Stimulated activated CD8-positive, alpha-beta memory T cell treated with anti-CD3 and anti-CD28 coated beads, Interleukin-7, amount 100 ng/mL, for 48 hours (primary cell): Measurements from ENCODE around the gene ACY1.

Experiments used
- DNase-seq, 2 donors: peaks; one replicate each; pipeline ENCODE4 v3.0.0-alpha.2; 2020; ENCODE audit warnings: low read depth in 1 of 2; ENCODE audit errors: extremely low read depth in 1 of 2

ACY1 gene

DNA sequence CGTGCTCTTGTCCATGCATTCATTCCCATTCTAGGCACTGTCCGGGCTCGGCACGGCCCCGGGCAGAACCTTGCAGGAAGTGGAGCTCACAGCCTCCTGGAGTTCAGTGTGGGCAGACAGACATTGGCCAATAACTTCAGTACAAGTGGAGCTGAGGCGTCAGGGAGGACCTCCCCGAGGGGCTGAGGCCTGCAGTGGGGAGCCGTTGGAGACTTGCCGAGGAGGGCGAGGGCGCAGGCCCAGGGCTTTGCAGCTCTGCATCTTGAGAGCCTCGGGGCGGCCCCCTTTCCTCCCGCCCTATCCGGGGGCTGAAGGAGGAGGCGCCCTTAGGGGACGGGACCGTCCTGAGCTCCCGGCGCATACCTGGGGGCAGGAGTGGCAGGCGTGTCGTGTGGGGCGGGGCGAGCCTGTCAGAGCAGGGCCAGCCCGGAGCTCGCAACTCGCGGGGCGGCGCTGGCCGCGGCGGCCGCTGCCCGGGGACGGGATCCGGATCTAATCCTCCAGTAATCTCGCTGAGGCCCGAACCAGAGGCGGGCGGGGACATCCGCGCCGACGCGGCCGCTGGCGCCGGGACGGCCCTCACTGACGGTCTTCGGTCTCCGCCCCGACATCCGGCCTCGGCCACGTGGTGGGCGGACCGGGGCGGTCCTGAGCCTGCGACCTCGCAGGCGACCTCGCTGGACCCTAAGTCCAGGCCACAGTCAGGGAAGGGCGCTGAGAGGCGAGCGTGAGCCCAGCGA lies at the start of gene ACY1:
Gene ACY1 (plus strand): TSS at position 698 of the 740 bp plus-strand sequence. CDS start 530 bp downstream, outside the sequence.
- peak; percentile 69 to 82 for DNase-seq

DNA sequence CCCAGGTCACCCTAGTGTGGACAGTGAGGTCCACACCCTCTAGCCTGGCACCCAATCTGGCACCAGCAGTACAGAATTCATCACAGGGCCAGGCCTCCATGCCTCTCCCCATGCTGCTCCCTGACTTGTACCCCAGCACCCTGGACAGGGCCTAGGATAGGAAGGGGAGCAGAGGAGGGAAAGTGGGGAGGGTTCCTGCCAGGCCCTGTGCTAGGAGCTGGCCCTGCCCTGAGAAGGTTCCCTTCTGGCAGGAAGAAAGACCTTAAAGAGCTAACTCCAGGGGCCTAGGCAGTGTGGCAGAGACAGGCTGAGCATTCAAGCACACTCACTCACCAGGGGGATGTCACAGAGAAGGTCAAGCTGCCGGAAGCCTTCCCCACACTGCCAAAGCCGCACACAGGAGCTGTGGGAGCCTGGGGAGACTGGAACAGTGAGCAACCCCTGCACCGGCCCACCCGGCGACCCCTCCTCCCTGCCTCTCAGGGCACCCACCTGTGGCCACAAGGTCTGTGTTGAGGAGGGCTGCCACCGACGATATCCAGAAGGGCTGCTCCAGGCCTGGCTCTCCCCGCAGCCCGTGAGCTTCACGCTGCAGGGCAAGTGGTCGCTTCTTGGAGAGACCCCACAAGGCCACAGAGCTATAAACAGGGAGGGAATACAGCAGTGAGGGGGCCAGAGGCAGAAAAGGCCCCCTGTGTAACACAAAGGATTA lies 49.0 kb upstream of the ACY1 start:
- DNase-seq, result no peak

DNA sequence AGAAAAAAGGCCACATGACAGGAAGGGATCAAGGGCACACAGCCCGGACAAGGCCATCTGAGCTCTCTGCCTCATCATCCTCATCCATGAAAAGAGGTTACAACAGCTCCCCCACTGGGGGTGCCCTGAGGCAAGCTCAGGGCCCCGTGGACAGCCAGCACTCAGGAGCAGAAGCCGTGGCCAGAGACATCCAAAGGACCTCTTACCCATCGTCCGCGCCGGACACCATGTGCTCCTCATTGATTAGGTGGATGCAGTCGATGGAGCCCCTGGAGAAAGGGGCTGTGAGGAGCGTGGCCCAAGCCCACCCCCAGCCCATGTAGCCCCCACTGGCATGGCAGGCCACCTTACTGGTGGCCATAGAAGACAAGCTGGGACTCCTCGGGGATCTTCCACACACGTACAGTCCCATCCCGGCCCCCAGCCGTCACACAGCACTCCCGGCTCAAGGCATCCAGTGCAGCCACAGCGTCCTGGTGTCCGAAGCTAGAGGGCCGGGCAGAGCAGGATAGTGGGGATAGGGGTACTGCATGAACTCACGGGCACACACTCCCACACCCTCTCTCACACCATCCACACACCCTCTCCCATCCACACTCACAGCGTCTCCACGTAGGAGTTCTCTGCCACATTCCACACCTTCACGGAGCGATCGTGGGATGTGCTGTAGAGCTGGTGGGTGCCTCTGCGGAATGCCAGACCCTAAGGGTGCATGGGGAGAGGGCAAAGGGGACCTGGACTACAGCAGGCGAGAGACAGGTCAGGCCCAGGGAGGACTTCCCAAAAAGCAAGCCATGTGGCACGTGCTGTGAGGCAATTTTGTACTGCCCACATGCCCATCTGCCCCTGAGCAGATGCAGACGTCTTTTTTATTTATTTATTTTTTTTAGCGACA lies 48.1 kb upstream of the ACY1 start:
- no peak for DNase-seq

DNA sequence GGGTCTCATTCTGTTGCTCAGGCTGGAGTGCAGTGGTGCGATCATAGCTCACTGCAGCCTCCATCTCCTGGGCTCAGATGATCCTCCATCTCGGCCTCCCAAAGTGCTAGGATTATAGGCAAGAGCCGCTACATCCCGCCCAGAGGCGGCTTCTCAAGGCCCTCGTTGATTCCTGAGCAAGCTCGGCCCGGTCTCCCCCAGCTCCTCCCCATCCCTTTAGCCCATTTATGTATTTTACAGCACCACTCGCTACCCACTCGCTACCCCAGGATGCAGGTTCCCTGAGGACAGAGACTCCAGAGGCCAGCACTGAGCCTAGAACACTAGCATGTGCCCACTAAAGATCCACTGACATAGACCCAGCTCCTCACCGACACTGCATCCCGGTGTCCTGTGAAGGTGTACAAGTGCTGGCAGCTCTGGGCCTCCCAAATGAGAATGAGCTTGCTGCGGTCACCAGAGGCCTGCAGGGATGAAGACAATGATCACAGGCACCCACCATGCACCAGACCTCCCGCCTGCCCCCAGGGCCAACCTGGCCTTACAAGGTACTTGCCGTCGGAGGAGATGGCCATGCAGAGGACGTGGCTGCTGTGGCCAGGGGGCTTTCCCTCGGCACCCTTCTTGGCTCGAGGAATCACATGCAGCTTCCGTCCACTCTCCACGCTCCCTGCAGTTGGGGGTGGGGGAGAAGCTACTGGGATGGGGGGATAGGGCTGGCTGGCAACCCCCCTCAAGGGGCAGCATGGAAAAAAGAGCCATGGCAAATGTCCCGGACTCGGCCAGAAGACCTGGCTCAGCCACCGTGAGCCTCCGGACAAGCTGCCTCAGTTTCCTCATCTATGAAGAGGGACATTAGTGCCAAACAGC lies 47.2 kb upstream of the ACY1 start:
- no peak for DNase-seq

DNA sequence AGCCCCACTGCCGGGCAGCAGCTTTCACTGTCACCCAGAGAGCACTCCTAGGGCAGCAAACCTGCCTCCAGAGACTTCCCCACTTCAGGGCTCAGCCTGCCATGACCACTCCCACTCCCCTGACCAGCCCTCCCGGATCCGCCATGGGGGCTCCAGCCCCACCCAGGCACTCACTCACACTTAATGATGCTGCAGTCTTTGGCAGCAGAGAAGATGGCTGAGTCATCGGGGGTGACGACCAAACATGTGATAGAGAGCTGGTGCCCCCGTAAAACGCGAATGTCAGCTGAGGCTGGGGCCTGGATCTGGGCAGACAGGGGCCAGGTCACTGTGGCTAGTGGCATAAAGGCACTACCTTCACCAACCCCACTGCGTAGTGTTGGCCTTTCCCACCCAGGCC lies 46.3 kb upstream of the ACY1 start:
- no peak for DNase-seq

DNA sequence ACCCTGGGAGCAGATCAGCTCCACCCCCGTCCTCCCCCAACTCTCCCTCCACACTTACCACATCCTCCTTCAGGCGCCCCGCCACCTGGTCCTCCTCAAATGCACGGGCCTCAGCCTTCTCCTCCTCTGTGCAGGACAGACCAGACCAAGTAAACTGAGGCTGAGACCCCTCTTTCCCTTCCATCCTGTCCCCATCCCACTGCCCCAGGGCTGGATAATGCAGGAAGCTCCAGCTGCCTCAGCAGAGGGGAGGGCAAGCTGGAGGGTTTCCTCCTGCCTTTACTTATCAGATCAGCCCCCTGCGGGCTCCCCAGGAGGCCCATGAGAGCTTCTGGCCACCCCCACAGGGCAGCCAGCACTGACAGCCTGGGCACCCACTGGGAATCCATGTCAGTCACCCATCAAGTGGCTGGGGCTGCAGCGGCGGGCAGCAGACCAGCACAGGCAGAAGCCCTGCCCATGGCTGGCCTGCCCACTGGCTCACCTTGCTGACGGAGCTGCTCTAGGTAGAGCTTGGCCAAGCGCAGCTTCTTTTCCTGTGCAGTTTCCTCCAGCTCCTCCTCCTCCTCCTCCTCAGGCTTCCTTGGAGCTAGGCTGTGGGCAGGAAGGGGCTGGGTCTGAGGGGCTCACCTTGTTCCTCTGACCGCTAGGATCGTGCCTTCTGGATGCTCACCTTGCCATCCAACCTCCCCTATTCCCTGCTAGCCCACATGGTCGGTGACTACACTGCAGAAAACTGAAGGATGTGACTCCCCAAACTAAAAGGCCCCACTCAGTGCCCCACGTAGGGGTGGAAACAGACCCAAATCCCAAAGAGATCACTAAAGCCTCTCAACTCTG lies 45.5 kb upstream of the ACY1 start:
- no peak for DNase-seq

DNA sequence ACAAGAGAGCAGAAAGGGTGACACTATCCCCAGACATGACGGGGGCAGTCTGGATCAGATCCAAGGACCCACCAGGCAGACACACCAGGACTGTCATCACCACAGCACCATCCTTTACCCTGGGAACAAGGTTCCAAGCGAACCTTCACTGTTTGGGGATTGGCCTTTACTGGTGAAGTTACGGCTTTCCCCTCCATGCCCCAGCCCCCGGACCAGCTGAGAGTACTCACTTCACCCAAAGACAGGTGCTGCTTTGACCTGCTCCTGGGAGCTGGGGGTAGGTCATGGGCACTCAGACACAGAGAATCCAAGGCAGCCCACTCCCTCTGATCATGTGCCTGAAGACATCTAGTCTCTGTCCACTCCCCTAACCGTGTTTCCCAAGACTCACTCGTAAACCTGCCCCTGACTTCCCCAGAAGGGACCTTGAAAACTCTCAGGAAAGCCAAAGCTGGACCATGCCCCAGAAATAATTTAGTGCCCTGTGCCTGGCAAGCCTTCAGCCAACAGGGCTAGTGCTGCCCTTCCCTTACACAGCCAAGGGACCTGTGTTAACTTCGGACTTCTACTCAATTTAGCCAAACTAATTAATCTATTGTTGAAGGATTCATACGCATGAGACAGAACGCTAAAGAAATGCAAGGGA lies 44.4 kb upstream of the ACY1 start:
- DNase-seq, result no peak

DNA sequence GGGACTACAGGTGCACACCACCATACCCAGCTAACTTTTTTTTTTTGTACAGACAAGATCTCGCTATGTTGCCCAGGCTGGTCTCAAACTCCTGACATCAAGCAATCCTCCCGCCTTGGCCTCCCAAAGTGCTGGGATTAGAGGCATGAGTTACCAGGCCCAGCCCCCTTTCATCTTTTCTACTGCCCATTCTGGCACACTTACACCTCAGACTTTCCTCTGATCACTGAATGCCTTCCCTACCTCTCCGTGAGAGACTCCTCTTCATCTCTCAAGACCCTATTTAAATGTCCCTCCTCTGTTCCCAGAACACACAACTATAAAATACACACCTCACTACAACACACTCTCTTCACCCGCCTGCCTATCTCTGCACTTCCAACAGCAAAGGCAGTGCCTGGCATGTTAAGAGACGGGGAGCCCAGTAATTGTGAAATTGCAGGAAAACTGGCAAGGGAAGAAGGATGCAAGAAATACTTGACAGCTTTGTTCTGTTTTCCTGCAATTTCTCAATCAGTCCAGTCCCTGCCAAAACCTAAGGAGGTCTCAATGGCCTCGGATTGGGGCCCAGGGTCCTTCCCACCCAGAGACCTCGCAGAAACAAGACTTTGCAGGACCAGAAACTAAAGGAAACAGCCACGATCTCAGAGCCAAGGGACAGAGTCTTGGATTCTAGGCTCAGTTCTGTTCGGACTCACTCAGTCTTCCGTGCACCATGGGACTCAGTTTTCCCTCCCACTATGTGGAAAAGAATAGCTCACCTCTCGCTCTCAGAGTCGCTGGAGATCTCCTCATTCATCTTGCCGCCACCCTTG lies 42.5 kb upstream of the ACY1 start:
- no peak for DNase-seq

DNA sequence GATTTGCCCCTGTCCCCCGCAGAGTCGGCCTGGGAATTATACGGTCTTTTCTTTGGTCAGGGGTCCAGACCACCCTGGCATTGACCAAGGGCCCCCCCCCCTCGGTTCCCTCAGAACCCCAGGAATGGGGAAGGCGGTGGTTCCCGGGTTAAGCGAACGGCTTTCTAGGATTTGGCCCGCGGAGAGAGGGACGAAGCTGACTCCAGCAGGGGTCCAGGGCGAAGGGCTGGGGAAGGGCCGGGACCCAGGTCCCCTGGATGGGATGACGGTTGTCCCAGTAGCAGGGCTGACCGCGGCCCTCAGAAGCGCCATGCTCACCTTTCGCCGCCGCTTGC lies 41.9 kb upstream of the ACY1 start:
- DNase-seq, result no peak

DNA sequence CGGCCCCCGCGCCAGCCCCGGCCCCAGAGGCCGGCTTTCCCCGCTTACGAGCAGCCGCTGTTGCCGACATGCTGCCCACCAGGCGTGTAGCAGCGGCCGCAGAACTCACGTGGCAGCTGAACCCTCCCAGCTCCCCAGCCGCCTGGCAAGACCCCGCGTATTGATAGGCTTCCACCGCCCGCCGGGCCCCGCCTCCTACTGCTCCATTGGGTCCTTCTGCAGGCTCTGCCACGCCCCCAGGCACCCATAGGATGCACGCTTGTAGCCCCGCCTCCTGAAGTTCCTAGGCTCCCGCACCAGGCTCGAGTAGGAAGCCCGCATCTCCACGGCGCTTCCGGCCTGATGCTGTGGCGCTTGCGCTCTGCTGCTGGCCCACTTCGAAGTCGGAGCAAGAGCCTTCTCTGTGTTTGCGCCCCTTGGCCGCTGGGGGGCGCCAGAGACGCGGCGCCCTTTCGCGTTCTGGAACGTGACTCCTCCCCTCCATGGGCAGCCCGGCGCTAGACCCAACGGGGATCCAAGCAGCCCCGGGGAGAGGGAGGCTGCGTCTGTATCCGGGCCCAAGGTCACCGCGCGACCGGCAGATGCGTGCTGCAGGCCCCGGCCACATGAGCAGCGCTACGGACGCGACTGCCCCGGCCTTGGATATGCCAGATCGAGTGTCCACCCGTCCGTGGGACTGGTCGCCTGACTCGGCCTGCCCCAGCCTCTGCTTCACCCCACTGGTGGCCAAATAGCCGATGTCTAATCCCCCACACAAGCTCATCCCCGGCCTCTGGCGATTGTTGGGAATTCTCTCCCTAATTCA lies 41.3 kb upstream of the ACY1 start, which contains the start of the genes PARP3 and RRP9:
Gene PARP3 (plus strand): TSS at position 566 of the 805 bp plus-strand sequence. CDS start 993 bp downstream, outside the sequence.
Gene RRP9 (minus strand): TSS at position 107 of the 805 bp plus-strand sequence. CDS start 37 bp downstream, at position 70.
- DNase-seq, result peak; percentile 99 to 100

DNA sequence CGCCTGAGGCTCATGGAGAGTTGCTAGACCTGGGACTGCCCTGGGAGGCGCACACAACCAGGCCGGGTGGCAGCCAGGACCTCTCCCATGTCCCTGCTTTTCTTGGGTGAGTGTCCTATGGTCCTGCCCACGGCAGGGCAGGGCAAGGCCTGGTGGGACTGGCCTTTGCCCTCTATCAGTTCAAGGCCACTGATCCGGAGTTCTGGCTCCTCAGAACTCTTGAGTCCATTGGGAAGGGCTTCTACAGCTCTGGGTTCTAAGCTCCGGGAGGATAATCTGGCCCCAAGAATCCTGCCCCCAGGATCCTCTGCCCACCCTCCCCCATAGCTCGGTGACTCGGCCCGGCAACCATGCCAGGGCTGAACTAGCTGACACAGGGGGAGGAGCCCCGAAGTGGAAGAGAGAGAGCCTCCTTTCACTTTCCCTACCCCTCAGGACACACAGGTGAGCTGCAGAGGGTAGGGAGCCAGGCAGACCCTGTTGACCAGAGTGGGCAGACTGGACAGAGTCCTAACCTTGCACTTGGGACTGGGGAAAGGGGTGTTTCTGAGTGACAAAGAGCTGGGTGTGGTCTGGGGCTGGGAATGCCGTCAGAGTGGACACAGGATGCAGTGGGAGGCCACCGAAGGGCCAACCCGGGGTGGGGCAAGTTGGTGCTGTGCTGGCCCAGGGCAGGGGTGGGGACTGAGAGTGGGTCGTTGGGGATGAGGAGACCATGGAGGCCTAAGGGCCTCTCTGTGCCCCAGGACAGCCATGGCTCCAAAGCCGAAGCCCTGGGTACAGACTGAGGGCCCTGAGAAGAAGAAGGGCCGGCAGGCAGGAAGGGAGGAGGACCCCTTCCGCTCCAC lies 40.5 kb upstream of the ACY1 start:
- DNase-seq, result peak in 1 of 2 donors; percentile 40

DNA sequence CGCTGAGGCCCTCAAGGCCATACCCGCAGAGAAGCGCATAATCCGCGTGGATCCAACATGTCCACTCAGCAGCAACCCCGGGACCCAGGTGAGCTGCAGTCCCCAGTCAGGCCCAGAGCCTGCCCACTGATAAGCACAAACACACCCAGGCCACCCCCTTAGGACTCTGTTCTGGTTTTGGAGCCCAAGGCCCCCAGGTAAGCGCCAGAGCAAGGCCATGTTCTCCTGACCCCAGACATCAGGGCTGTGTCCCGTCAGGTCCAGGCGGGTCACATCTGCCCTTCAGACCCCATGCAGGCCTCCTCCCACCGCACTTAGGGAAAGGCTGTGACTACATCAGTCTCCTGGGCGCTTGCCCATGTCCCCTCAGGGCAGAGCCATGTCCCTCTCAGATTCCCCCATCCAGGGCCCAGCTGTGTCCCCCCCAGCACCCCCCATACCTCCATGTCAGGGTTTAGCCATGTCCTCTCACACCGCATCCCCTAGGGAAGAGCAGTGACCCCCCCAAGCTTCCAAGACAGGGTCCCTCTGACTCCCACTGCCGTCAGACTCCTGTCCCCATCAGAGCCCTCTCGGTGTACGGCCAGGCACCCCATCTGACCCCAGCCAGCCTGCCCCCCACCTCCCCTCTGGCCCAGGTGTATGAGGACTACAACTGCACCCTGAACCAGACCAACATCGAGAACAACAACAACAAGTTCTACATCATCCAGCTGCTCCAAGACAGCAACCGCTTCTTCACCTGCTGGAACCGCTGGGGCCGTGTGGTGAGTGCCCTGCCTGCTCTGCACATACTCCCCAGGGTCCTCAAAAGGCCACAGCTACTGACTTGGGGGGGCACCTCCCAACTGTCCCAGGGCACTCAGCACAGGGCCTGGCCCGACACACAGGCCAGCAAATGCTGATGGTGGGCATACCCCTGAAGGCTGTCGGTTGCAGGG lies 39.6 kb upstream of the ACY1 start:
- DNase-seq, result no peak

DNA sequence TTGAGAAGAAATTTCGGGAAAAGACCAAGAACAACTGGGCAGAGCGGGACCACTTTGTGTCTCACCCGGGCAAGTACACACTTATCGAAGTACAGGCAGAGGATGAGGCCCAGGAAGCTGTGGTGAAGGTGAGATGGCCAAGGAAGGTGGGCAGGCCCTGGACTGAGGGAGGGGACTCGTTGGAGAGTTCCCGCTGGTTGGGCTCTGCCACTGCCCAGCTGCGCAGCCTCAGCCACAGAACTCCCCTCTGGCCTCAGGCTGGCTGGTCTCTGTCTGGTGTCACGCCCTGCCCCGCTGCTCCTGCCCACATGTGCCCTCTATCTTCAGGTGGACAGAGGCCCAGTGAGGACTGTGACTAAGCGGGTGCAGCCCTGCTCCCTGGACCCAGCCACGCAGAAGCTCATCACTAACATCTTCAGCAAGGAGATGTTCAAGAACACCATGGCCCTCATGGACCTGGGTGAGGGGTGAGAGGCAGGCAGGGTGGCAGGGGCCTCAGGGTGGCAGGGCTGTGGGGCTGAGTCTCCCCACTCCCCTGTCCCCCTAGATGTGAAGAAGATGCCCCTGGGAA lies 38.8 kb upstream of the ACY1 start:
- DNase-seq, result no peak

DNA sequence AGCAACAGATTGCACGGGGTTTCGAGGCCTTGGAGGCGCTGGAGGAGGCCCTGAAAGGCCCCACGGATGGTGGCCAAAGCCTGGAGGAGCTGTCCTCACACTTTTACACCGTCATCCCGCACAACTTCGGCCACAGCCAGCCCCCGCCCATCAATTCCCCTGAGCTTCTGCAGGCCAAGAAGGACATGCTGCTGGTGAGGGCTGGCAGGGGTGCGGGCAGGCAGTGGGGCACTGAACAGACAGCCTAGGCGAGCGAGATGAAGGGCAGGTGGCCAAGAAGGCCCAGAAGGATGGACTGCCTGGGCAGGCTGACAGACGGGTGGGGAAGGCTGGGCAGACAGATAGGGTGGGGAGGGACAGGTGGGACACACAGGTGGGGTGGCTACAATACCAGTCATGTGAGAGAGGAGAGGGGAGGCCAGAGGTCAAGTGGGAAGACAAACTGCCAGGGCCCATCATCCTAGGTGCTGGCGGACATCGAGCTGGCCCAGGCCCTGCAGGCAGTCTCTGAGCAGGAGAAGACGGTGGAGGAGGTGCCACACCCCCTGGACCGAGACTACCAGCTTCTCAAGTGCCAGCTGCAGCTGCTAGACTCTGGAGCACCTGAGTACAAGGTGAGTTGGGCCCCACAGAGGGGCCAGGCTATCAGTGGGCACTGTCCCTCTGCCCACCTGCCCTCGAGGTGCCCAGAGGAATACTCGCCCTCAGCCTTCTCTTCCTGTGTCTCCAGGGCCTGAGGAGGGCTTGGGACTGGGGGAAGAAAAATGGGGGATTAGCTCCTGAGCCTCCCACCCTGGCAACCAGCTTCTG lies 38.1 kb upstream of the ACY1 start:
- DNase-seq, result no peak
